ENCODE data around the gene CPE. TPM values are rescaled to one million over a fixed set of nuclear protein-coding genes. Genes with fewer than 3 reads are reported as not detected.

CPE gene
- total RNA-seq, 1 donor, result 6.9 TPM

DNA sequence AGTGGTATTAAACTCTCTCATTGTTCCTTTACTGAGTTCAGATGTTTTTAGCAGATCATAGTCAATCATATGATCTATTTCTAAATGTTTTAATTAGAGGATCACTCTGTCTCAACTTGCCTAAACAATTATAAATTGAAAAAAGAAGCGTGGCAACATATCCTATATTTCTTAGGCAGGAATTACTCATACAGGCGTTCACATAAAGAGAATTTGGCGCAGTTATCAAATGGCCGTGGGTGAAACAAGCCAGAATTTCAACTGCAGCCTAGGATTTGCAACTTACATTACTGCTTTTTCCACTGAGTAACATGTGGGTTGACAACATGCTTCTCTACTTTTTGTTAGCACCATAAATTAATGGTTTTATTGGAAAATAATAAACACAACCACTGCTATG lies 141.3 kb downstream of the CPE start:
- H3K9me3 ChIP-seq (ENCODE audit: low read depth, low read length), result no peaks in the 10 kb centered on the region

DNA sequence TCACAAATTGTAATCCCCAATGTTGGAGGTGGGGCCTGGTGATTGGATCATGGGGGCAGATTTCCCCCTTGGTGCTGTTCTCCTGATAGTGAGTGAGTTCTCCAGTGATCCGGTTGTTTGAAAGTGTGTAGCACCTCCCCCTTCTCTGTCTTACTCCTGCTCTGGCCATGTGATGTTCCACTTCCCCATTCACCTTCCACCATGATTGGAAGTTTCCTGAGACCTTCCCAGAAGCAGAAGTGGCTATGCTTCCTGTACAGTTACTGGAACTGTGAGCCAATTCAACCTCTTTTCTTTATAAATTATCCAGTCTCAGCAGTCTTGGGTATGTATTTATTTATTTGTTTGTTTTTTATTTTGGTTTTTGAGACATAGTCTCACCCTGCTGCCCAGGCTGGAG lies 143.2 kb downstream of the CPE start:
- Histone ChIP-seq H4K20me1 (ENCODE audit: insufficient read depth, low read length) (no peaks in the 10 kb centered on the region), H3K4me1 (ENCODE audit: insufficient read depth, low read length) (no peaks in the 10 kb centered on the region), H3K4me2 (ENCODE audit: insufficient read depth, low read length) (no peak overlapping the region), H3K9me3 (ENCODE audit: low read depth, low read length) (no peaks in the 10 kb centered on the region), H3K36me3 (ENCODE audit: insufficient read depth, low read length) (no peaks in the 10 kb centered on the region), H3K27ac (ENCODE audit: low read depth, low read length) (no peak overlapping the region), H2AFZ (ENCODE audit: low read length) (no peak overlapping the region), H3K4me3 (ENCODE audit: insufficient read depth, low read length) (no peak overlapping the region), H3K79me2 (ENCODE audit: insufficient read depth, low read length) (no peaks in the 10 kb centered on the region), H3K27me3 (ENCODE audit: insufficient read depth, low read length) (no peaks in the 10 kb centered on the region)
- TF ChIP-seq, protein P1, sequence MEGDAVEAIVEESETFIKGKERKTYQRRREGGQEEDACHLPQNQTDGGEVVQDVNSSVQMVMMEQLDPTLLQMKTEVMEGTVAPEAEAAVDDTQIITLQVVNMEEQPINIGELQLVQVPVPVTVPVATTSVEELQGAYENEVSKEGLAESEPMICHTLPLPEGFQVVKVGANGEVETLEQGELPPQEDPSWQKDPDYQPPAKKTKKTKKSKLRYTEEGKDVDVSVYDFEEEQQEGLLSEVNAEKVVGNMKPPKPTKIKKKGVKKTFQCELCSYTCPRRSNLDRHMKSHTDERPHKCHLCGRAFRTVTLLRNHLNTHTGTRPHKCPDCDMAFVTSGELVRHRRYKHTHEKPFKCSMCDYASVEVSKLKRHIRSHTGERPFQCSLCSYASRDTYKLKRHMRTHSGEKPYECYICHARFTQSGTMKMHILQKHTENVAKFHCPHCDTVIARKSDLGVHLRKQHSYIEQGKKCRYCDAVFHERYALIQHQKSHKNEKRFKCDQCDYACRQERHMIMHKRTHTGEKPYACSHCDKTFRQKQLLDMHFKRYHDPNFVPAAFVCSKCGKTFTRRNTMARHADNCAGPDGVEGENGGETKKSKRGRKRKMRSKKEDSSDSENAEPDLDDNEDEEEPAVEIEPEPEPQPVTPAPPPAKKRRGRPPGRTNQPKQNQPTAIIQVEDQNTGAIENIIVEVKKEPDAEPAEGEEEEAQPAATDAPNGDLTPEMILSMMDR (IDR thresholded peaks at IDR 0.05; ENCODE audit: extremely low read depth, low read depth, low read length), result no peak
- no peak for DNase-seq (ENCODE audit: insufficient read length, low spot score, missing footprints)

More for the DNA sequence above, 141.3 kb downstream of the CPE start:
- H3K36me3 ChIP-seq (ENCODE audit: insufficient read depth, low read length), result no peaks in the 10 kb centered on the region
- H3K79me2 ChIP-seq (ENCODE audit: insufficient read depth, low read length), result no peaks in the 10 kb centered on the region
- TF ChIP-seq, protein P1 (IDR thresholded peaks at IDR 0.05; ENCODE audit: extremely low read depth, low read depth, low read length), result no peak
- H3K4me1 ChIP-seq (ENCODE audit: insufficient read depth, low read length), result no peaks in the 10 kb centered on the region
- no peaks in the 10 kb centered on the region for H4K20me1 ChIP-seq (ENCODE audit: insufficient read depth, low read length)
- no peaks in the 10 kb centered on the region for H3K27me3 ChIP-seq (ENCODE audit: insufficient read depth, low read length)
- no peak overlapping the region for H2AFZ ChIP-seq (ENCODE audit: low read length)
- no peak overlapping the region for H3K4me3 ChIP-seq (ENCODE audit: insufficient read depth, low read length)
- H3K27ac ChIP-seq (ENCODE audit: low read depth, low read length), result no peak overlapping the region
- DNase-seq (ENCODE audit: insufficient read length, low spot score, missing footprints), result no peak
- no peak overlapping the region for H3K4me2 ChIP-seq (ENCODE audit: insufficient read depth, low read length)

DNA sequence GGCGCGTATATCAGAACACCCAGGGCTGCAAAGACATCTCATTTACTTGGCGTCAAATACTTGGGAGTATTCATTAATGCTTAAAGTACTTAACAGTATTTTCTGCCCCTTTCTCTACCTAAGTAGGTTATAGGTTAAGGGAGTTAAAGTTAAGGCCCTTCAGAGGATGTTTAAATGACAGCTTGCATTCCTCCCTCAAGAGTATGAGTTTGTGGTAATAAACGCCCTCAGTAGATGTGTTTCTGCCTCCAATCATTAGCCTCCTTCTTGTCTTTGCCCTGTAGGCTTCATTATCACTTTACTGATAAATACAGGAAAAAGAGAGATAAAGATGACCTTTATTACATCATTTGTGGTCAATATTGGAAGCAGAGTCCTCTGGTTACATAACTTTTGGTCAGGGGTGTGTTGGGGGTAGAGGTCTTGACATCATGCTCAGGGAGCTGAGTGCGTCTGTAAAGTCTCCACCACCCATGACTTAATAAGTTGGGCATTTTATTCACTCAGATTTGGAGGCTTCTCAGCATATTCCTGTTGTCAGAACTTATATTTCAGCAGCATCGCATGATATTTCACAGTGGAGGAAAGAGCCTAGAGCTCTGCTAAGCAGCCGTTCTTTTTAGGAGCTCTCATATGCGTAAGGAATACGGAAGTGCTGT lies 145.9 kb downstream of the CPE start:
- TF ChIP-seq, protein P1 (IDR thresholded peaks at IDR 0.05; ENCODE audit: extremely low read depth, low read depth, low read length), result no peak
- H3K9me3 ChIP-seq (ENCODE audit: low read depth, low read length), result no peaks in the 10 kb centered on the region
- H3K4me3 ChIP-seq (ENCODE audit: insufficient read depth, low read length), result no peak overlapping the region
- H3K27me3 ChIP-seq (ENCODE audit: insufficient read depth, low read length), result no peaks in the 10 kb centered on the region
- H3K36me3 ChIP-seq (ENCODE audit: insufficient read depth, low read length), result no peaks in the 10 kb centered on the region
- no peak overlapping the region for H3K27ac ChIP-seq (ENCODE audit: low read depth, low read length)
- H2AFZ ChIP-seq (ENCODE audit: low read length), result no peak overlapping the region
- H3K4me2 ChIP-seq (ENCODE audit: insufficient read depth, low read length), result no peak overlapping the region
- no peak for DNase-seq (ENCODE audit: insufficient read length, low spot score, missing footprints)
- H3K4me1 ChIP-seq (ENCODE audit: insufficient read depth, low read length), result no peaks in the 10 kb centered on the region
- H4K20me1 ChIP-seq (ENCODE audit: insufficient read depth, low read length), result no peaks in the 10 kb centered on the region
- H3K79me2 ChIP-seq (ENCODE audit: insufficient read depth, low read length), result no peaks in the 10 kb centered on the region

DNA sequence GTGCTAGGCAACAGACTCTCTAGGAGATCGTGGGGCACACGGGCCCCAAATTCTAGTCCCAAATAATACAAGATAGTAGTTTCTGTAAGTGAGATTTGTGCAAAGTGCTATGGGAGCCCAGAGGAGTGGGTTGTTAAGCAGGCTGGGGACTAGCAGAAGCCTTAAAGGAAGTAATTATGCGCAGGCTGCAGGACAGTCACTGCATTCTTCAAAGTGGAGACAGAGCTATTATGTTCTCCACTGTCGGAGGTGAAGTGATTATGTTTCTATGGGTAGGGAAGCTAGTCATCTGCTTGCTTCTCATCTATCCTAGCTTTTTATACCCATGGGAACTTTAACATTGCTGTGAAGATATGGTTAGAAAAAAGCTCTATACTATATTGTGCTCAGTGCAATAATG lies 154.2 kb downstream of the CPE start:
- TF ChIP-seq, protein P1 (IDR thresholded peaks at IDR 0.05; ENCODE audit: extremely low read depth, low read depth, low read length), result no peak
- H3K4me3 ChIP-seq (ENCODE audit: insufficient read depth, low read length), result no peak overlapping the region
- DNase-seq (ENCODE audit: insufficient read length, low spot score, missing footprints), result no peak
- no peaks in the 10 kb centered on the region for H3K27me3 ChIP-seq (ENCODE audit: insufficient read depth, low read length)
- no peaks in the 10 kb centered on the region for H4K20me1 ChIP-seq (ENCODE audit: insufficient read depth, low read length)
- H3K36me3 ChIP-seq (ENCODE audit: insufficient read depth, low read length), result no peaks in the 10 kb centered on the region
- H3K4me1 ChIP-seq (ENCODE audit: insufficient read depth, low read length), result no peaks in the 10 kb centered on the region
- H2AFZ ChIP-seq (ENCODE audit: low read length), result no peak overlapping the region
- no peak overlapping the region for H3K27ac ChIP-seq (ENCODE audit: low read depth, low read length)
- no peaks in the 10 kb centered on the region for H3K9me3 ChIP-seq (ENCODE audit: low read depth, low read length)
- H3K4me2 ChIP-seq (ENCODE audit: insufficient read depth, low read length), result no peak overlapping the region
- no peaks in the 10 kb centered on the region for H3K79me2 ChIP-seq (ENCODE audit: insufficient read depth, low read length)

Measured in osteoblast (primary cell).